HG03060 (cell line): ENCODE measurements around the gene NOMO2.
"Not testable (repeated sequence)": the region's sequence is repeated elsewhere in the genome, so short reads cannot be mapped to it uniquely, and the experiment has no call there.

Experiments
- ATAC-seq: cut with Tn5 transposase; IDR thresholded peaks from one replicate; pipeline ENCODE4 v1.9.1; 2021; ENCODE audit warnings: low read depth, moderate number of reproducible peaks; ENCODE audit not compliant: unreplicated experiment

The NOMO2 gene

DNA sequence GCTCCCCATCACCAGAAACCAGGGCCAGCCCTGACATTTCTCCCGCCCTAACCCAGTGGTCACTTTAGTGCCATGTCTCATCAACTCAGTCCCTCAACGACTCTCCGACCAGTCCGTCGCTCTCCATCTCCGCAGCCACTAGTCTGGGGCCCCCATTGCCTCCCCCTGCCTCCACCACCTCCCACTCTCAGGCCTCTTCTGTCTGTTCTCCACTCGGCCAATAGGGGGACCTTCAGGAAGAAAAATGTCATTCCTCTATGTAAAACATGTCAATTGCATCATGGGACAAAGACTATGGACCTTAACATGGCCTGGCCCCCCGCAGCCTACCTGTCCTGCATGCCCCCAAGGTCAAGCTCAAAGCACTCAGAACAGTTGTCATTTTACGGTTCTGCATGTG, 39.3 kb downstream of the NOMO2 start:
- ATAC-seq: not testable (repeated sequence)

- not testable (repeated sequence) for ATAC-seq
Measured at GRCh38 chr16:18521445-18522181, 40.3 kb downstream of the NOMO2 start.

DNA sequence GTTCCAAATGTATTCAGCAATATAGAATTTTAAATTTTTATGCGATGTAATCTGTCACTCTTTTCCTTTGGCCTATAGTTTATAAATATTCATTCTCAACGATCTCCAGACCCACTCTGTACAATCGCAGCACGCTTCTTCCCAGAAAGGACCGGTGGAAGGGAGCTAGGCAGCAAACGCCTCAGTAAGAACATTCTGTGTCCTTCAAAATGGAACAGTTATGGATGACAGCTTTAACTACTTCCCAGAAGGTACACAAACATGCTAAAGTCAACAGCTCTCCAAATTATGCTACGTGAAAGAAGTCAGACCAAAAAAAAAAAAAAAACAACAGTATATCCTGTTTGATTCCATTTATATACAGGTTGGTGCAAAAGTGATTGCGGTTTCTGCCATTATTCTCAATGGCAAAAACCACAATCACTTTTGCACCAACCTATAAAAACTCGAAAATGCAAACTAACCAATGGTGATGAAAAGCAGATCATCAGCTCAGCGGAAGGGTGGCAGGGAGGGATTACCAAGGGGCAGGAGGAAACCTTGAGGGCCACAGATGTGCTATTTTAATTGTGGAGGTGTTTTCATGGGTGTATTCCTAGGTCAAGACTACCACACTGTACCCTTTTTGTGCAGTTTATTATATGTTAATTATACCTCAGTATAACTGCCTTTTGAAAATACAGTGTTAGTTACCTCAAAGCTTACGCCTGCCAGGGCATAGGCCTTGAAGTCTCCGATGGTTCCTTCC, 43.2 kb downstream of the NOMO2 start:
- not testable (repeated sequence) for ATAC-seq

GRCh38 chr16:18498430-18498829, 63.5 kb downstream of the NOMO2 start:
- not testable (repeated sequence) for ATAC-seq

DNA sequence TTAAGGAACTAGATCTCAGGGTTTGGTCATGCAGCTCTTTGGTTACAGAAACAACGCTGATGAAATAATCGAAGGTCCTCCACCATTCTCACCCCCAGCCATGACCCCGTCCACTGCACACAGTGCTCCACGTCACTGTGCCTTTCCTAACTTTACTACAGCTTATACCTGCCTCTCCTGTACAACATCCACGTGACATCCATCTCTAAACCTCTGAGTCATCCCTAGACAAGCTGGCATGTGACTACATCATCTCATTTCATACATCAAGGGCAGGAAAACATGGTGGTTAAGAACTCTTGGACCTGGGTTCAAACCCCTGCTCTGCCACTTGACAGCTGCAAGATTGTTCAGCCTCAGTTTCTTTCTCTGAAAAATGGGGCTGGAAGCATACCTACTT, 64.9 kb downstream of the NOMO2 start:
- ATAC-seq: not testable (repeated sequence)

GRCh38 chr16:18492118-18492897, 69.6 kb downstream of the NOMO2 start:
- not testable (repeated sequence) for ATAC-seq

- not testable (repeated sequence) for ATAC-seq
Measured at GRCh38 chr16:18436025-18436424, 125.9 kb downstream of the NOMO2 start.

DNA sequence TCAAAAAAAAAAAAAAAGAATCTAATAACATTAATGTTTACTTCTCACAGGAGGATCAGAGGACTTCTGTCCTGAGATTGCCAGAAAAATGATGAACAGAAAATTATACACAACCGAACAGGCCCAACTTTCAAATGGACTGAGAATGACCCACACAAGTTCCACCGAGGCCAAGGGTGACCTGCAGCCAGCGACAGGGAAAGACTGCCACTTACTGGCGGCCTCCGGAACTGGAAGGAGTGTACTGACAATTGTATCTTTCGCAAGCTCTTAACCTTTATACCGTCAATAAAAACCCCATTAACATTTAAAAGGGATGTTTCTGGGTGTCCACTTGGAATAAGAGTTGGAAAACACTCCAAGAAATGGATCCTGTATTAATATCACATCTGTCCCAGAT, 146.1 kb downstream of the NOMO2 start:
- ATAC-seq: not testable (repeated sequence)

DNA sequence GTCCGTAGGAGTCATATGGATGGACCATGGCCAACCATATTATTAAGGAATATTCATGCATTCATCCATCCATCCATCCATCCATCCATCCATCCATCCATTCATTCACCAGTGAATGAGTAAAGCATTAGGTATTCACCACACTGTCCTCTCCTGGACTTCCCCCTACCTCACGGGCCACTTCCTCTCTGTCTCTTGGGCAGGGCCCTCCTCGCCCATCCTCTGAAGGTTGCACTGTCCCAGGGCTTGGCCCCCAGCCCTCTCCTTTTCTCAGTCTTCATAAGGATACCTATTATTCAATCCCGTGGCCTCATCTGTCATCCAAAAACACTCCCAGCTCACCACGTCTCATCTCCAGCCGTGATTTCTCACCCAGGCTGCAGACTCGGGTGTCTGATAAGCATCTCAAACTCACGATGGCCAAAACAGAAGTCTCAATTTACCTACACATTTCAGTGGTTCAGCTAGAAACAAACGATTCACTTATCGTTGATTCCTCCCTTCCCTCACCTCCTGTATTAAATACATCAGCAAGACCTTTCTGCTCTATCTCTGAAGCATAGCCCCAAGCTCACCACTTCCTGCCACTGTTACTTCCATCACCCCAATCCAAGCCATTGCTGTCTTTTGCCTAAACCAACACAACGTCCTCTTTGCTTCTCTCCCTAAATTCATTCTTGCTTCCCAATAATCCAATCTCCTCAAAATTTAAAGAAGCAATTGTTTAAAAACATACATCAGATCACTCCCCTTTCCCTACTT, 152.2 kb downstream of the NOMO2 start:
- not testable (repeated sequence) for ATAC-seq

DNA sequence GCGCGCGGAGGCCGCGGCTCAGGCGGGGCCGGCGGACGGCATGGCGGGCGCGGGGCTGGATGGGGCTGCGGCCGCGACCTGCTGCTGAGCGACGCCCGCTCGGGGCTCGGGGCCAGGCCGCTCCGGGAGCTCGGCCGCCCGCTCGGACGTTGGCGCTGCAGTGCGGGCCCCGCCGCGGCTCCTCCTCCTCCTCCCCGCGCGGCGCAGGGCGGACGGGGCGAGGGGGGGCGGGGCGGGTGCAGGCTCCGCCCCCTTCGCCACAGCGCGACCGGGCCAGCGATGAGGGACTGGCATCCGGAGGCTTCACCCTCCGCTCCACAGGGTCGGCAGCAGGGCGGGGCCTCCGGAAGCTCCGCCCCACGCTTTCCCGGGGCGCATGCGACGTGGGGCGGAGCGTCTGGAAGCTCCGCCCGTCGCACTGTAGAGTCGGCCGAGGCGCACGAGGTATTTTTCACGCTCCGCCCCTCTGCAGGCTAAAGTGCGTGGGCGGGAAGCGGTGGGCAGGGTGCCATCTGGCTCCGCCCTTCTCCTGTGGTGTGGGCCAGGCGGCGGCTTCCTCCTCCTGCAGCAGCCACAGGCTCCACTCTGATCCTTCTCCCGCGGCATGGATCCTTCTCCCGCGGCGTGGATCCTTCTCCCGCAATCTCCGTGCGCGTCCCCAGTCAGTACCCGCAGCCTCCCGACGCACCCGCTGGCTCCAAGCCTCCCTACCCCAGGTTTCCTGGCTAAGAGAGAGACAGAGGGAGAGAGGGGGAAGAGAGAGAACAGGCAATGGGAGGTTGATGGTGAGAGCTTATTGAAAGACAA, 159.8 kb downstream of the NOMO2 start:
- not testable (repeated sequence) for ATAC-seq

- not testable (repeated sequence) for ATAC-seq
Measured at GRCh38 chr16:18401159-18401558, 160.7 kb downstream of the NOMO2 start.

GRCh38 chr16:18394363-18394762, 167.5 kb downstream of the NOMO2 start:
- ATAC-seq: not testable (repeated sequence)

GRCh38 chr16:18387767-18388166, 174.1 kb downstream of the NOMO2 start:
- ATAC-seq: not testable (repeated sequence)

DNA sequence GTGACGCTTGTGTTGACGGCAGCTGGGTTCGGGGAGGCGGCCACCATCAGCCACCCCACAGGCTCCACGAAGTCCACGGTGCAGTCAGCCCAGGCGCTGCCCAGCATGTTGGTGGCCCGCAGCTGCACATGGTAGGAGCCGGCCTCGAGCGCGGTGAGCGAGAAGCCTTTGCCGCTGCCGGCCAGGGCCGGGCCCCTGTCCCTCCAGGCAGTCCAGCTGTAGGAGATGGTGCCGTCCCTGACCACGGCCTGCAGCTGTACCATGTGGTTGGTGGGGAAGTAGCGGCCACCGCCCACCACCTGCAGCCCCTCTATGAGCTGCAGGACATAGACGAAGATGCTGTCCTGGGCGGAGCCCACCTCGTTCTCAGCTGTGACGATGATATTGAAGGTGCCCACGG, 175.4 kb downstream of the NOMO2 start:
- ATAC-seq: not testable (repeated sequence)

GRCh38 chr16:18385285-18385684, 176.6 kb downstream of the NOMO2 start:
- not testable (repeated sequence) for ATAC-seq

DNA sequence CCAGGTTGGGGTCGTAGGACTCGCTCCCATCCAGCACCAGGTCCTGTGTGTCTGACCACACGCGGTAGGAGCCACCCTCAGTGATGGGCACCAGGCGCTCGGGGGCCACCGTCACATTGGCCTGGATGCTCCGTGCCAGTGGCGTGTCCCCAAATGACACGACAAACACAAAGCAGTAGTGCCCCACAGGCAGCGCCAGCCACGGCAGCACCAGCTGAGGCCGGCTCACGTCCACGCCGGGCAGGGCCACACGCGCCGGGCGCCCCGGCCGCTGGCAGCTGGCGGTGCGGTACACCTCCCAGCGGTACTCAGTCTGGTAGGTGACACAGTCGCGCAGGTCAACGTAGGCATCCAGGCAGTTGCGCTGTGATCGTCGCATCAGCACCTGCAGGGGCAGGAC, 177.0 kb downstream of the NOMO2 start:
- not testable (repeated sequence) for ATAC-seq

GRCh38 chr16:18384098-18384636, 177.7 kb downstream of the NOMO2 start:
- ATAC-seq: not testable (repeated sequence)

DNA sequence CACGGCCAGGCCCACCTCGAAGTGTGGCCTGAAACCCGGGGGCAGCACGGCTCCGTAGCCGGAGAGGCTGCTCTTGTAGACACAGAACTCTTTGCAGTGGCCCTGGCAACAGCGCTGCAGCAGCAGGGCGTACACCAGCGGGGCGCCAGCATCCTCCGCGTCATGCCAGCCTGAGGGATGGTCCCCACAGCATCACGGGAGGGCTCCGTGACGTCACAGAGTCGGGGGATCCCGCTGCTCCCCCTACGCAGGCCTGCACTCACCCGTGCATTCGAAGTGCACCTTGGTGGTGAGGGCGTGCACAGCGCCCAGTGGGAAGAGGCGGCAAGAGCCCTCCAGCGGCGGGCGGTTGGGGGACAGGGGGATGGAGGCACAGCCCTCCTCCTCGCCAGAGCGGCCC, 179.2 kb downstream of the NOMO2 start:
- ATAC-seq: not testable (repeated sequence)
